Activated CD4-positive, alpha-beta T cell treated with anti-CD3 and anti-CD28 coated beads, Interleukin-2, amount 10 ng/mL, durations not matched to agents 24 days and 14 days (primary cell): ENCODE measurements around the gene SPTLC1. TPM values are rescaled to one million over a fixed set of nuclear protein-coding genes. Genes with fewer than 3 reads are reported as not detected.
"Not testable (repeated sequence)": the region's sequence is repeated elsewhere in the genome, so short reads cannot be mapped to it uniquely, and the experiment has no call there.

ENCODE experiments used
- DNase-seq: peaks from one replicate; pipeline ENCODE4 v3.0.0; 2022
- H3K27ac Mint-ChIP-seq: one replicate; pipeline ENCODE4 v1.8.0; 2022; ENCODE audit warnings: mild to moderate bottlenecking, mixed read lengths
- H3K27me3 Mint-ChIP-seq: one replicate; pipeline ENCODE4 v1.8.0; 2022; ENCODE audit warnings: mixed read lengths
- H3K36me3 Mint-ChIP-seq: one replicate; pipeline ENCODE4 v1.8.0; 2022; ENCODE audit warnings: low read depth, mild to moderate bottlenecking, mixed read lengths
- H3K4me1 Mint-ChIP-seq: one replicate; pipeline ENCODE4 v1.8.0; 2021; ENCODE audit warnings: mixed read lengths
- H3K4me3 Mint-ChIP-seq: one replicate; pipeline ENCODE4 v1.8.0; 2022; ENCODE audit warnings: mild to moderate bottlenecking, moderate library complexity, mixed read lengths
- H3K9me3 Mint-ChIP-seq: one replicate; pipeline ENCODE4 v1.8.0; 2021; ENCODE audit warnings: mixed read lengths
- intact Hi-C: fragments of 100-400 bp; cut with micrococcal nuclease; formaldehyde crosslinking; loops from one replicate; pipeline ENCODE4 v1.15.1; 2023
- total RNA-seq: library from RNA; stranded (reverse); gene quantifications from 2 replicates; pipeline ENCODE4 v1.2.3, GENCODE V29; 2022

SPTLC1 gene
- total RNA-seq, 1 donor from 2014 or later = 64.9 TPM

GRCh38 chr9:92021785-92022541, 93.2 kb downstream of the SPTLC1 start:
- H3K27ac Mint-ChIP-seq, intact Hi-C loops, H3K4me1 Mint-ChIP-seq, H3K4me3 Mint-ChIP-seq, DNase-seq, H3K27me3 Mint-ChIP-seq, H3K36me3 Mint-ChIP-seq: not testable (repeated sequence)
- peaks cover 16% of the 10 kb centered on the region for H3K9me3 Mint-ChIP-seq

- H3K27ac Mint-ChIP-seq = no peak overlapping the region
- DNase-seq = no peak
- H3K4me3 Mint-ChIP-seq = no peak overlapping the region
- H3K4me1 Mint-ChIP-seq = no peaks in the 10 kb centered on the region
- H3K27me3 Mint-ChIP-seq = peaks cover 5% of the 10 kb centered on the region
- intact Hi-C loops = no loop called here
- peaks cover 1% of the 10 kb centered on the region for H3K36me3 Mint-ChIP-seq
- H3K9me3 Mint-ChIP-seq = peaks cover 16% of the 10 kb centered on the region
Observed at GRCh38 chr9:92019658-92020057, 95.6 kb downstream of the SPTLC1 start.

GRCh38 chr9:92010705-92011536, 104.3 kb downstream of the SPTLC1 start:
- H3K27me3 Mint-ChIP-seq = peaks cover 18% of the 10 kb centered on the region
- no peak overlapping the region for H3K27ac Mint-ChIP-seq
- no peak overlapping the region for H3K4me3 Mint-ChIP-seq
- H3K9me3 Mint-ChIP-seq = no peaks in the 10 kb centered on the region
- intact Hi-C loops = no loop called here
- DNase-seq = no peak
- no peaks in the 10 kb centered on the region for H3K4me1 Mint-ChIP-seq
- no peaks in the 10 kb centered on the region for H3K36me3 Mint-ChIP-seq

GRCh38 chr9:92010253-92010652, 105.0 kb downstream of the SPTLC1 start:
- H3K36me3 Mint-ChIP-seq, H3K4me1 Mint-ChIP-seq, H3K4me3 Mint-ChIP-seq, H3K9me3 Mint-ChIP-seq, intact Hi-C loops, H3K27ac Mint-ChIP-seq, DNase-seq: not testable (repeated sequence)
- peaks cover 18% of the 10 kb centered on the region for H3K27me3 Mint-ChIP-seq

GRCh38 chr9:92008041-92008440, 107.2 kb downstream of the SPTLC1 start:
- intact Hi-C loops = no loop called here
- Mint-ChIP-seq H3K4me3 (no peak overlapping the region), H3K9me3 (no peaks in the 10 kb centered on the region), H3K4me1 (no peaks in the 10 kb centered on the region), H3K27ac (no peak overlapping the region), H3K36me3 (no peaks in the 10 kb centered on the region), H3K27me3 (peaks cover 13% of the 10 kb centered on the region)
- DNase-seq = no peak

GRCh38 chr9:92004045-92004392, 111.2 kb downstream of the SPTLC1 start:
- Mint-ChIP-seq H3K9me3 (no peaks in the 10 kb centered on the region), H3K4me3 (no peak overlapping the region), H3K36me3 (no peaks in the 10 kb centered on the region), H3K27me3 (peaks cover 10% of the 10 kb centered on the region), H3K27ac (no peak overlapping the region), H3K4me1 (no peaks in the 10 kb centered on the region)
- DNase-seq = no peak
- intact Hi-C loops = no loop called here

- DNase-seq = no peak
- Mint-ChIP-seq H3K4me3 (no peak overlapping the region), H3K27me3 (peaks cover 15% of the 10 kb centered on the region), H3K4me1 (no peaks in the 10 kb centered on the region), H3K36me3 (no peaks in the 10 kb centered on the region), H3K27ac (no peak overlapping the region), H3K9me3 (no peaks in the 10 kb centered on the region)
- intact Hi-C loops = no loop called here
Observed at GRCh38 chr9:92003308-92004044, 111.7 kb downstream of the SPTLC1 start.

GRCh38 chr9:92001948-92002347, 113.3 kb downstream of the SPTLC1 start:
- H3K27me3 Mint-ChIP-seq = peaks cover 16% of the 10 kb centered on the region
- H3K36me3 Mint-ChIP-seq, DNase-seq, H3K4me3 Mint-ChIP-seq, H3K27ac Mint-ChIP-seq, intact Hi-C loops, H3K9me3 Mint-ChIP-seq, H3K4me1 Mint-ChIP-seq: not testable (repeated sequence)

- H3K4me3 Mint-ChIP-seq = no peak overlapping the region
- intact Hi-C loops = no loop called here
- H3K9me3 Mint-ChIP-seq = no peaks in the 10 kb centered on the region
- DNase-seq = no peak
- H3K36me3 Mint-ChIP-seq = no peaks in the 10 kb centered on the region
- H3K4me1 Mint-ChIP-seq = no peaks in the 10 kb centered on the region
- H3K27ac Mint-ChIP-seq = no peak overlapping the region
- peaks cover 19% of the 10 kb centered on the region for H3K27me3 Mint-ChIP-seq
Observed at GRCh38 chr9:92001244-92001643, 114.0 kb downstream of the SPTLC1 start.

GRCh38 chr9:91995000-91995655, 120.1 kb downstream of the SPTLC1 start:
- Mint-ChIP-seq H3K4me3 (no peak overlapping the region), H3K4me1 (no peaks in the 10 kb centered on the region), H3K27me3 (peaks cover 41% of the 10 kb centered on the region), H3K9me3 (no peaks in the 10 kb centered on the region), H3K36me3 (no peaks in the 10 kb centered on the region), H3K27ac (no peak overlapping the region)
- intact Hi-C loops = no loop called here
- no peak for DNase-seq

- Mint-ChIP-seq H3K27me3 (peaks cover 43% of the 10 kb centered on the region), H3K4me1 (no peaks in the 10 kb centered on the region), H3K4me3 (no peak overlapping the region), H3K36me3 (no peaks in the 10 kb centered on the region), H3K9me3 (no peaks in the 10 kb centered on the region), H3K27ac (no peak overlapping the region)
- intact Hi-C loops = no loop called here
- DNase-seq = no peak
Observed at GRCh38 chr9:91994422-91994821, 120.8 kb downstream of the SPTLC1 start.

- peaks cover 36% of the 10 kb centered on the region for H3K27me3 Mint-ChIP-seq
- intact Hi-C loops = no loop called here
- H3K9me3 Mint-ChIP-seq = no peaks in the 10 kb centered on the region
- no peak overlapping the region for H3K4me3 Mint-ChIP-seq
- no peaks in the 10 kb centered on the region for H3K36me3 Mint-ChIP-seq
- DNase-seq = no peak
- no peaks in the 10 kb centered on the region for H3K4me1 Mint-ChIP-seq
- H3K27ac Mint-ChIP-seq = no peak overlapping the region
Observed at GRCh38 chr9:91992461-91993041, 122.7 kb downstream of the SPTLC1 start.

GRCh38 chr9:91991721-91992341, 123.4 kb downstream of the SPTLC1 start:
- intact Hi-C loops = no loop called here
- H3K4me3 Mint-ChIP-seq = no peak overlapping the region
- DNase-seq = no peak
- H3K9me3 Mint-ChIP-seq = no peaks in the 10 kb centered on the region
- no peak overlapping the region for H3K27ac Mint-ChIP-seq
- H3K27me3 Mint-ChIP-seq = peaks cover 36% of the 10 kb centered on the region
- no peaks in the 10 kb centered on the region for H3K4me1 Mint-ChIP-seq
- no peaks in the 10 kb centered on the region for H3K36me3 Mint-ChIP-seq
